UCSD-AML1 (cell line): ENCODE measurements around the gene ADAMTS1.
"Not testable (repeated sequence)": the region's sequence is repeated elsewhere in the genome, so short reads cannot be mapped to it uniquely, and the experiment has no call there.

ENCODE experiments used
- DNase-seq: peaks from one replicate; lab custom pipeline; 2025; ENCODE audit not compliant: unreplicated experiment; lab: John Stamatoyannopoulos, UW

ADAMTS1 gene

DNA sequence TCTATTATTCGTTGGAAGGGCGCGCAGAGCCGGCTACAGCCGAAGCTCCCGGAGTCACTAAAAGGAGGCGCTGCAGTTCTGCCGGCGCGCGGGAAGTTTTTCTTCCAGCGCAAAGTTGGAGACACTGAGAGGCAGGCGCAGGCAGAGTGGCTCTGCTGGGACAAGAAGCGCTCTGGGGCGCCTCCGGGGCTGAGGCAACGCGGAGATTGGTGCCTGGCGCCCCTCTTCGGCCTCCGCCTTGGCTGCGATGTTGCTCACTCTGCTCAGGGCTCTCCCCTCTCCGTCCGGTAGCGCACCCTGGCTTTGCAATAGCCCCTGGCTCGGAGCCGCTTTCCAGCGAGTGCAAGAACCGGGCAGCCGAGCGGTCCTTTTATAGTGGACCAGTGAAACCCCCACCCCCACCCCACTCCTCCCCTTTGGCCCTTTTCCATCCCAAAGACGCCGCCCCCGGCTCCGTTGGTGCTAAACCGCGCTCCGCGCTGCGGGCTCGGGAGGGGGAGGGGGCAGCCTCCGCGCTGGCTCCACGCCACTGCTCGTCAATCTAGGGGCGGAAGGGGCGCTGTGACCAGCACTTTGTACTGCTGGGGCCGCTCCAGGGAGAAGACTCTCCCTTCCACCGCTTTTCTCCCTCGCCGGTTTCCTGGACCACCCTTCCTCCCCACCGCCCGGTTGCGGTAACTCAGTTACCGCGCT is at the start of gene ADAMTS1:
Gene ADAMTS1 (minus strand): TSS at position 344 of the 693 bp plus-strand sequence. CDS start 455 bp downstream, outside the sequence.
- no peak for DNase-seq

DNA sequence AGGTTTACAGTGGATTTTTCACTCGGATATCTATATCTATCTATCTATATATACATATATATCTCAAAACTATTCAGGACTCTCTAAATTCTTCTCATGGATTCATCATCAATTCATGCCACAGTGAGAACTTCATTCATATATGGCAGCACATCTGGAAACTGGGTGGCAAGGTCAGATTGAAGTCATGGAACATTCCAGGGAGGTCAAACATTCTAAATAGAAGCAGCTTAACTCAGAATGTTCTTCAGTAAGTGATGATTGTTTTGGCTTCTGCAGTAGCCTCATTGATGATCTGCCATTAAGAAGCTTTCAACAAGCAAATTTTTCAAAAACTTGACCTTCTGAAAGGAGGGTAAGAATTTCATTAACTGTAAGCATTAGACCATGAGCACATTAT is 46.9 kb upstream of the ADAMTS1 start:
- DNase-seq, result no peak

DNA sequence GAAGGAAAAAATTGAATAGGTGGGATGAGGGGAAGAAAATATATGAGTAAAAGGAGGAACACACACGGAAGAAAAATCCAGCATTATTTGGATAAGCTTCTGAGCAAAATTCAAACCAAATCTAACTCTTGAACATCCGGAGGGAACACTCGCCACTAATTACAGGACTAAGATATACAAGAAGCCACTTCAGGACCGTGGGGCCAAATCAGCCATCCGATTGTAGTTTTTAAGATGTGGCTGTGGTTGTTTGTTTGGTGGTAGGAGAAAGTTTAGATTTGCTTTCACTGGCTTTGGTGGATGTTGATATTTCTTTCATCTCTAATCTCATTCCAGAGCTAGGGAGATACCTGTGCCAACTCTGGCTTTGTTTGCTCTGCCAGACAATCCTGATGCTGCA is 43.7 kb upstream of the ADAMTS1 start:
- no peak for DNase-seq

DNA sequence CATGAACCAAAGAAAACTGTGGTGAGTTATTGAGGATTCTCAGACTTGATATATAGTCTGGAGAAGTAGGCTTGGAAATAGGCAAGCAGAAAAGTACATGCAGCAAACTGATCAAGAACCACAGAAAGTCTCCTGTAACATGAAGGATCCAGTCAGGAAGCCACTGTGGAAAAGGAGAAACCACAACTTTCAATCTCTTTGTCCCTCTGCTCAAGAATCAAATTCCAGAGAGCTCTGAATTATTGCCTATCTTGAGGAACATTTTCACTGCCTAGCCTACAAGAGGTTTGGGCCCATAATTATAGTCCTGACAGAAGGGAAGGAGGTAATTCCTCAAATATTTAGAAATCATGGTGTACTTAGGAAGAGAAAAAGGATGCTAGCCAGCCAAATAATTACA is 43.0 kb upstream of the ADAMTS1 start:
- DNase-seq, result no peak

DNA sequence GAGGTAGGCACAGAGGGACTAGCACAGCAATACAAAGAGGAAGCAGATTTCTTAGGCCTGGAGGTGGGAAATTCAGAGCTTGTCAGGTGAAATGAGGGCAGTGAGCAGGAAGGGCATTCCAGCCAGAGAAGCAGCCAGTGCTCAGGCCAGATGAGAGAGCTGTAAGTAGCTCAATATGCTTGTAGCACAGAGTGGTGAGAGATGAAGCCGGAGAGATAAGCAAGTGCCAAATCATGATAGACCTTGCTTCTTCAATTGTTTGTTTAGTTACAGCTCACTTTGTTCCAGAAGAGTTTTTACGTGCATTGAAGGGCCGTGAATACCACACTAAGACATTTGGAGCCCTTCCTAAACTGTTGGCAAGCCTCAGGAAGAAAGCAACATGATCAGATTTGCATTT is 42.0 kb upstream of the ADAMTS1 start:
- no peak for DNase-seq

DNA sequence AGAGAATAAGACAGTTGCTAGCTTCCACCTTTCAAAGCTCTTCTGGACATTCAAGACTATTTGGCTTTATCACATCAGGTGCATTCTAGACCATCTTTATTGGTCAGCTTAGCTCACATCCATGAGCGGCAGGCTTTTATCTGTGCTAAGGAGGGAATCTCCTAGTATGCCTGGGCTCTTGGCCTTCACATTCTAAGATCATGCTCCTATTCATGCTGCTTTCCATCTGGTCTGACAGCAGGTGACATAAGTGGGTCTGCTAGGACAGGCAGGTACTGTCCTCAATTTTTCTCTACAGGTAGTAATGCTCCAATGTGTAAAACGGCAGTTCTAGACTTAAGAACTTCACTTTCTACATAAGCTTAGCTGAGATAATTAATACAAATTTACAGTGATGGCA is 39.2 kb upstream of the ADAMTS1 start:
- DNase-seq, result no peak

DNA sequence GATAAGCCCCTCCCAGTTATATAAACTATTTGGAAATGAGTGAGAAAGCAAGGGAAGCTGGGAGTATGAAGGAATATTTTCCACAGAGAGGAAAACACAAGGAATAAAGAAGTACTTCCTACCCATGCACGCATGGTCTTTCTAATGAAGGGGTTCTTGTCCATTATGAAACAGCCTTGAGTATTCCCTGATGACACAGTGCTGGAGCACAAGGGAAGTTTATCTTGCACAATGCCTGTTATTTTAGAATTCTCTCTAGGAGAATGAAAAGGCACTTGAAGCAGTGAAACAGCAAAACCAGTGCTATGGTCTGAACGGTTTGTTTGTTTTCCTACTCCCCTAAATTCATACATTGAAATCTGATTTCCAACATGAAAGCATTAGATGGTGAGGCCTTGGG is 38.6 kb upstream of the ADAMTS1 start:
- DNase-seq, result no peak

DNA sequence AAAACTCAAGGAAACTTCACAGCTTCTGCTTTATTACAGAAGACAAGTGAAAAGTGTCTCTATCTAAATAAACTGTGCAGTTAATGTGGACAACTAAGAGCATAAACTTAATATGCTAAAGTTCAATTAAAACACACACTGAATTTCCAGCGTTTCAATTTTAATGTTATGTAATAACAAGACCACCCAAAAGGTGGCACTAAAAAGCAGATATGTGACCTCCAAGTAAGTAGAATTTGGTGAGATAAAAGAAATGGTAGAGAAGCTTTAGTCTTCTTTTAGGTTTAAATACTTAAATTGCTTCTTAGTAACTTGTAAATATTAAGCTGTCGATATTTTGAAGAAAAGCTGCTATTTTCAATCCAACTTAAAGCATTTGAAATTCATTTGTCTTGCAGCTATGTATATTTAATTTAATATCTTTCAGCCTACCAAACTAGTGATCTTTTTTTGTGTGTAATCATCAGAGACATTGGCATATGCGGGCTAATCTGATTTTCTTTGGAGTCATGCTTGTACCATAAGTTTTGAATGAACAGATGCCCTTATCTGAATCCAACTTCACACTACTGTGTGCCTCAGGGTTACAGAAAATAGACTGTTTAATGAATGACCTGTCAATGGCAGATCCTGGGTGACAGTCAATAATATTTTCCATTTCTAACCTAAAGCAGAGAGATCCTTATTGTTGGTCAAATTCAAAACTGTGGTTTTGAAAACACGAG is 36.5 kb upstream of the ADAMTS1 start:
- no peak for DNase-seq

DNA sequence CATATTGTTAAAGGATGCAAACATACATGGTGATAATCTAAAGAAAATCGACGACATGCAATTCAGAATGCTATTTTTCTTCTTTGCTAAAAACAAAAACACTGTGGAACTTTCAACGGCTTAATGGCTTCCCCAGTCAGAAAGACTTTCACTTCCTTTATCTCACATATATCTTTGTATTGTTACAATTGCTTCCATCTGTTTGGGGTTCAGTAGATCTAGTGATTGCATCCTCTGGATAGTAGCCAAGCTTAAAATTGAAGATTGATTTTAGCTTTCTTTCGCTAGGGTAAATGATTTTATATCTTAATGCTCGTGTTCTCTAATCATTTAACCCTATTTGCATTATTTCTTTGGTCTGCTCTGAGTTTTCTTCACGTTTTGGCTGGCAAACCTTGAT is 31.8 kb upstream of the ADAMTS1 start:
- DNase-seq, result no peak

DNA sequence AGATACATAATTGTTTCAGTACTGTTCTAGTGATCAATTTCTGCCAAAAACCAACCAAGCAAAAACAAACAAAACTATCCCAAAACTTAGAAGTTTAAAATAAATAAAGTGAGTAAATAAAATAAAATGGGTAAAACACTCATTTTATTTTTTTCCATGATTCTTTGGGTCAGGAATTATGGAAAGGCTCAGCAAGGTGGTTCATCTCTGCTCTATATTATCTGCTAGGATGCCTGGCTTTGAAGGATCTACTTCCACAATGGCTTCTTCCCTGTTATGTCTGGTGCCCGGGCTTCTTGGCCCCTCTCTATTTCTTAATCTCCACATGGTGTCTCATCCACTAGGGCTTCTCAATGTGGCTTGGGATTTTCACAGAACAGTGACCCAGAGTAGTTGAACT is 29.1 kb upstream of the ADAMTS1 start:
- DNase-seq, result no peak

DNA sequence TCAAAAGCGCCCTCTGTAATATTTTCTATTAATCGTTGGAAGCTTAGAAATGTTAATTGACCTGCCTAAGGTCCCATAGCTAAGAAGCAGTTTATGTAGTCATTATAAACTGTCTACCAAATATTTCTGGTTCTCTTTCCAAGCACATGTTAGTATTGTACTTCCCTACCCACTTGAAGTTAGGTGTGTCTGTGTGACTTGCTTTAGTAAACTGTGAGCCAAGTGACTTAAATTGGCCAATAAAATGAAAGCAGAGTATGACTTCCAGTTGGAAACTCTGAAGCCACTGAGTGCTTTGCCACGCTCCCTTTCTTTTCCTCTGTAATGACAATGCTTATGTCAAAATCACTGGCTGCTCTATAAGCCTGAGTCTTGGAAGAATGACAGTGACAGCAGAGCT is 20.6 kb upstream of the ADAMTS1 start:
- no peak for DNase-seq

DNA sequence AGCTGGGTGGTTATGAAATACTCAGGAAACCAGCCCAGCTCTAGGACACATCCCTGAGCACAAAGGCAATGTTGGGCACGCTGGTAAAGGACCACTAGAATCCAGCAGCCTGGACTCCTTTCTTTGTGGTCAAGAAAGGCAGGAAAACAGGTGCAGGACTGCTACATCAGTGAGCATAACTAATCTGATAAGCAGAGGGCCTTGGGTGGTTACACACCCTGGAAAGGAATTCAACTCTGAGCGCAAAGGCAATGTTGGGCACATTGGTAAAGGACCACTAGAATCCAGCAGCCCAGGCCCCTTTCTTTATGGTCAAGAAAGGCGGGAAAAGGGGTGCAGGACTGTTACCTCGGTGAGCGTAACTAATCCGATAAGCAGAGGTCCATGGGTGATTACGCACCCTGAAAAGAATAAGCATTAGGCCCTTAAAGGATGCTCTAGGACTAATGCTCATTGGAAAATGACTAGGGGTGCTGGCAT is 11.7 kb upstream of the ADAMTS1 start:
- DNase-seq, result not testable (repeated sequence)

DNA sequence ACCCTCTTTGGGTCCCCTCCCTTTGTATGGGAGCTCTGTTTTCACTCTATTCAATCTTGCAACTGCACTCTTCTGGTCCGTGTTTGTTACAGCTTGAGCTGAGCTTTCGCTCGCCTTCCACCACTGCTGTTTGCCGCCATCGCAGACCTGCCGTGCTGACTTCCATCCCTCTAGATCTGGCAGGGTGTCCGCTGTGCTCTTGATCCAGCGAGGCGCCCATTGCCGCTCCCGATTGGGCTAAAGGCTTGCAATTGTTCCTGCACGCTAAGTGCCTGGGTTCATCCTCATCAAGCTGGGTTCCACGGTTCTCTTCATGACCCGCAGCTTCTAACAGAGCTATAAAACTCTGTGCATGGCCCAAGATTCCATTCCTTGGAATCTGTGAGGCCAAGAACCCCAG is 9.5 kb upstream of the ADAMTS1 start:
- DNase-seq, result not testable (repeated sequence)

DNA sequence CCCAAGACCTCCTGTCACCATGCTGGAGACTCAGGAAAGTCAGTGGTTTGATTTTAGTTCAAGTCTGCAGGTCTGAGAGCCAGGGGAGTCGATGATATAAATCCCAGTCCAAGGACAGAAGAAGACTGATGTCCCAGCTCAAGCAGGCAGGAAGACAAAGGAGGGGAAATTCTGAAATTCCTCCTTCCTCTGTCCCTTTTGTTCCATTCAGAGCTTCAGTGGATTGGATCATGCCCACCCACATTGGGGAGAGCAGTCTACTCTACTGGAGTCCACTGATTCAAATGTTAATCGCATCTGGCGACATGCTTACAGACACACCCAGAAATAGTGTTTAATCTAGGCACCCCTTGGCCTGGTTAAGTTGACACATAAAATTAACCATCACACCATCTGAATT is 7.2 kb upstream of the ADAMTS1 start:
- no peak for DNase-seq

DNA sequence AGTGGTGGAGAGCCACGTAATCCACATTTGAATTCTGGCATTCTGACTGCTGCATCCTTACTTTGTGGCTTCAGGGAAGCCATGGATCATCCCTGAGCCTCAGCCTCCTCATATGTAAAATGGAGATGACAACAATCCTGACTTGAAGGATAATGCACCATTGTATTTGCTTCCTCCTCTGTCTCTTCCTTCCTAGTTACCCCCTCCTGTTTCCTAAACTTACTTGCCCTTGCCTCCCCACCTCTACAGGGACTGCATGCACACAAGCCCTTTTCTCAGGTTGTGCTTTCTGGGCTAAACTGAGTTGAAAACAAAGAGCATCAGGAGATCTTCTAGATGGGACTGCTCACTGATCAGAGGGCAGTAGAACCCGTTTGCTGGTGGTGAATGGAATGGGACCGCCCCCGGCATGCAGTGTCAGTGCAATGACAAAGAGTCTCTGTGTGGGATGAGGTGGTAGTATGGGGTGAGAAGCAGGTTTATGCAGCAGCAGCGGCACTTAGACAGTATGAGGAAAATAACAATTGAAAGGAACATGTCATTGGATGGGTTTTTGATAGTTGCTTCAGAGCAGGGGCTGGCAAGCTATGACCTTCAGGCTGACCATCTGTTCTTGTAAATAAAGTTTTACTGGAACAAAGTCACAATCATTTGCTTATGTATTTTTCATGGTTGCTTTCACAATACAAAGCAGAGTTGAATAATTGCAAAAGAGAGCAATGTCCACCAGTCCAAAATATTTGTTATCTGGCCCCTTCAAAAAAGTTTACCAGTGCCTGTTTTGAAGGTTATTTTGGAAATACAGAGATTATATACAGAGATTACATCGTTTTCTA is 6.1 kb upstream of the ADAMTS1 start:
- DNase-seq, result no peak

DNA sequence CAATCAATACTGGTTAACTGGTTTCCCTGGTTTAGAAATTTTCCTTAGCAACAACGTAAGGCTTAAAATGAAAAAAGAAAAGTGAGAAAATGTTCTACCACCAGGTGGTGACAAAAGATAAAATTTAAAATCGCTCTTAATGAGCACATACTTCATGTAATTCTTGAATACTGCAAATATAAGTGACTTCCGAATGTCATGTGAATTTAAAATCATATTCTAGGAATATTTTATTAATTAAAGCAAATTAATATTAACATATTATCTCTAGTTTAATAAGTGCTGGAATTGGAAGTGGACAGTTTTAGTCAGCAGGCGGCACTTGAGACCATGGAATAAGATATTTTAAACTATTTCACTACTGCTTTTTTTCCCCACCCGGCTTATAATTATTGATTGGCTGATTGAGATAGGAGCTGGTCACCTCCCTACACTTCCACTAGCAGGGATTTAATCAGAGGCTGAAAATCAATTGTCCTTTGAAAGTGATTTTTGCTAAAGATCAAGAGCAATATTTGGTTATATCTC is 5.0 kb upstream of the ADAMTS1 start:
- no peak for DNase-seq

DNA sequence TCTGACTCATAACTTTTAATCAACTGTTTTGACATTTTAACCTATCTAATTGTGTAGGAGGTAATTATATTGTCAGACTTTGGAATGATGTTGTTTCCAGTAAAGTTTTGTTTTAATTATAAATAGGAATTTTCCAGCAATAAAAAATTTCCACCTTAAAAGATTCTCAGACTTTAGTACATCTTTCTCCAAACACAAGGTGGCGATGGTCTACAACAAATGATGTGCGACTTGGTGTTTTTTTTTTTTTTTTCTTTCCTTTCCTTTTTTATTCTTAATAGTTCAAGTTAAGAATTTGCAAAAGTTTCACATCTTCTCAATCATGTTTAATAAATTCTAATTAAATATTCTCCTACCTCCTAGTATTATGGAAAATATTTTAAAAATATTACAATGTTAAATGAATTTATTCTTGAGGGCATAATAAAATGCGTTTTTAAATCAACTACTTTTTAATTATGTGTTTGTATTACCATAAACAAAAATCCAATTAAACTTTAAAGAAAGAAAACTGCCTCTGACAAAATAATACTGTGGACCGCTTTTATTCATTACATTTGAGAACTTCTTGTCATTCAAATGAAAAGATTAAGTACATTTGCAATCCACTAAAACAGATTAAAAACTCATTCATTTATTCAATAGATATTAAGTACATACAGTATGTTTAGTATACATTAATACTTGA is 4.4 kb upstream of the ADAMTS1 start:
- DNase-seq, result no peak

DNA sequence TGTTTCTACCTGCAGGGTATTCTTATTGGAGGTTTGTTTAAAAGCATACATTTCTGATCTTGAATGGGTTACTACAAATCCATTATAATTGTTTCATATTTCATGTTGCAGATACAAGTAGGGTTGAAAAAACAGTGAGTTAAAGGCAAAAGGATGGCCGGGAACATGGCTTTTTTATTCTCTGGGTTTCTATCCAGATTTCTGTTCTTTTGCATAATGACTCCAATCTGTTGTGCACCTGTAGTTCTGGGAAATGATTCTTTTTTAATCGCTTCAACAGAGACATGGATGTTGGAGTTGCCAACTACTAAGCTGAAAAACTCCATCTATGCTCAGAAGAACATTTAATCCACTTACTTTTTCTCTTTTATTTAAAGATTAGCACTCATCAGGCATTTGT is 2.7 kb upstream of the ADAMTS1 start:
- DNase-seq, result no peak

DNA sequence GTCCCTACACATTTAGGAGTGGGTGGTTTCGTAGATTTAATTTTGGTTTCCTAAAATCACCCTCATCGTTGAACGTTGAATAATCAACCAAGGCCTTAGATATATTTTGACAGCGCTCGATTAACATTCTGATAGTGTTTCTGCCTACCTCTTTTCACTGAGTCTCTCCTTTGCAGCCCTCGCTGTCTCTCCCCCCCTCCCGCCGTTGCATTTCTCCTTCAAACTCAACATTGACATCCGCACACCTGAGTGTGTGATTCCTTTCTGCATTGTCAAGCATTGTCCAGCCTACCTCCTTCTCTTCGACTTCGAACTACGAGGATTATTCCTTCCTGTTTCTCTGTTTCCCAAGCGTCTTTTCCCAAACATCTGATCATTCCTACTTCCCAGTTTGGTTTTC is 1.8 kb upstream of the ADAMTS1 start:
- DNase-seq, result no peak

DNA sequence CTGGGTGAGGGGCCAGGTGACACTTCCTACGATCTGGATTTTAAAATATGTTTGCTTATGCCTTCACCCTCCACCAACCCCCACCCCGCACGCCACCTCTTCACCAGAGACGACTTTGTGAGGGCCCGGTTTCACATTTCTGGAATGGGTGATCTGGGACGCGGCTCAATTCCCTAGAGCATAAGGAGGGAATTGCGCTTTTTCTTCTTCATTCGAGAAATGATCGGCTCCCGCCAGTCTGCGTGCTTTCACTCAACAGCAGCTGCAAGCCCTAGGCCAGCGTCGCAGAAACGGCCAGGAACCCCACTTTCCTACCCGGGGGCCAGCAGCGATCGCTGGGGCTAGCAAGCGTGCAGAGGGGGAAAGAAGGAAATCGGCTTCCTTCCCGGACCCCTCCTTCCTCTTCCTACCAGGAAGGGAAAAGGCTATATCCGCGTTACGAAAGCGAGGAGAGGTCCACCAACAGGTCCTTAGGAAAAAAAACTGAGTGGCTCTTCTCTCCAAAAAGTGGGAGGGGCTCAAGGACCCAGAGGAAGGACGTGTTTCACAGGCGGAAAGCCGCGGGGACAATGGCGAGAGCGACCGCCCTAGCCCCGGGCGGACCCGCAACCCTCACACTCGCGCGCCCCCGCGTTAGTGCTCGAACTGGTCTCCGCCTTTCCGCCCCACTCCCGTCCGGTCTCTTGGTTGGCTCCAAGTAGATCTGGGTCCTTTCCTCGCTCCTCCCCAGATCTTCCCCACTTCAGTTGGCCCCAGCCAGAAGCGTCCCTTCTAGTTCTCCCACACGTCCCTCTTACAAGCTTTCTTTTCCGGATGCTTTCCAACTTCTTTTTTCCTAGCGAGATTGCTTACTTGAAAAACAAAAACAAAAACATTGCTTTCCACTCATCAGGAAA is 1.1 kb upstream of the ADAMTS1 start:
- no peak for DNase-seq
